ENCODE data around the gene HLA-DQB1. TPM values are rescaled to one million over a fixed set of nuclear protein-coding genes. Genes with fewer than 3 reads are reported as not detected.
"Not testable (repeated sequence)": the region's sequence is repeated elsewhere in the genome, so short reads cannot be mapped to it uniquely, and the experiment has no call there.

The HLA-DQB1 gene
- not detected for polyA plus RNA-seq (2013, experiment 1 of 2; ENCODE audit: insufficient read length)
- not detected for polyA plus RNA-seq (2013, experiment 2 of 2; ENCODE audit: insufficient read length)

GRCh38 chr6:32666420-32667300 lies at the start of gene HLA-DQB1:
Gene HLA-DQB1, minus strand, starts transcription at chr6:32666657. Its CDS starts 50 bp downstream, at chr6:32666607.
- no peak for DNase-seq

DNA sequence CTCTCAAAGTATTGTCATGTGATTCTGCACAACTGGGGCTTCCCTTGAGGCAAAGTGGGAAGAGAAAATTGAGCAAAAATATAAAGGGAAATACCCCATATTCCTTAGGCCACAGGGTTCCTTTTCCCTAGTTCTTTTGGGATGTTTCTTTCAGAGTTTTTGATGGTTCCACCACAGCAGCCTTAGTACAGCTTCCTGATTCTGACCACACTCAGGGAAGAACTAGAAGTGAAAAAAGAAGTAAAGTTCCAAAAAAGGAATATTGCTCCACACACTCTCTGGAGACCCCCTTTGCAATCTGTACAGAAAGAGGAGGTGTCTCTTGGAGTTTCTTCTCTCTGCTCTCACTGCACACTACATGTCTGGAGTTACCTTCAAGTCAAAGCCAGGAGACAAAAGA lies 46.8 kb upstream of the HLA-DQB1 start:
- no peak for DNase-seq

- DNase-seq = no peak
These were observed 43.2 kb upstream of the HLA-DQB1 start for GRCh38 chr6:32709625-32710024.

- DNase-seq = not testable (repeated sequence)
These were observed 38.7 kb upstream of the HLA-DQB1 start for GRCh38 chr6:32705164-32705563.

GRCh38 chr6:32703347-32703746 lies 36.9 kb upstream of the HLA-DQB1 start:
- DNase-seq = no peak

- peak; percentile 62 for DNase-seq
These were observed 34.1 kb upstream of the HLA-DQB1 start for GRCh38 chr6:32700391-32701040.

DNA sequence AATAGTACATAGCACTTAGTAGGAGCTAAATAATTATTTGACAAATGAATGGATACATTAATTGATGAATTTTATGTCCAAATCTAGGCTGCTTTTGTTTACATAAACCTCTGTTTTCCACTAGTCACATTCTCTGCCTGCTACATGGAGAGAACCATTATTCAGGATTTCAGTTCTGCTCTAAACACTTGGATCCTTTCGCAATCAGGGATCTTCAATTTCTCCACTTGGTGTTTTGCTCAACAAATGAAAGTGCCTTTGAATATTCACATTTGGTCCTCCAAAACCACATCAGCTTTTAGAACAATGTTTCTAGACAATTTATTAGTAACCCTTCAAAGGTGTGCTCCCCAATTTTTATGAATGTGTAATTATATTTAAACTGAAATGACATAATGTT lies 30.6 kb upstream of the HLA-DQB1 start:
- DNase-seq = no peak

GRCh38 chr6:32692019-32692418 lies 25.6 kb upstream of the HLA-DQB1 start:
- DNase-seq = peak; percentile 2

- DNase-seq = no peak
These were observed 23.4 kb upstream of the HLA-DQB1 start for GRCh38 chr6:32689531-32690501.

DNA sequence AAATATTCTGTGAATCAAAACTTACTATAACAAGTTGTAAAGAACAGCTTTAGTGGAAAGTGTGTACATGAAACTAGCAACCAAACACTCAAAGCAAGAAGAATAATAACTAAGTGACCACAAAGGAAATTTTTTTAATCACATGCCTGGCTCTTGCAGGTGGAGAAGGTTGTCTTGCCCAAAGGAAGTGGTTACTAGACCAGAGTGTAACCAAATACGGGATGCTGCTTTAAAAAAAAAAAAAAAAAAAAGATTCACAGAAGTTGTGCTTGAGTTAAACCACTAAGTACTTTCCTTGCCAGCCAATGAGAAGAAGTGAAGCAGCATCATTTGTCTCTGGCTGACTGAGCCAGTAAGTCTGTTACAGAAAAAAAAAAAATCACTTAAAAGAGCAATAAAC lies 19.1 kb upstream of the HLA-DQB1 start:
- no peak for DNase-seq

DNA sequence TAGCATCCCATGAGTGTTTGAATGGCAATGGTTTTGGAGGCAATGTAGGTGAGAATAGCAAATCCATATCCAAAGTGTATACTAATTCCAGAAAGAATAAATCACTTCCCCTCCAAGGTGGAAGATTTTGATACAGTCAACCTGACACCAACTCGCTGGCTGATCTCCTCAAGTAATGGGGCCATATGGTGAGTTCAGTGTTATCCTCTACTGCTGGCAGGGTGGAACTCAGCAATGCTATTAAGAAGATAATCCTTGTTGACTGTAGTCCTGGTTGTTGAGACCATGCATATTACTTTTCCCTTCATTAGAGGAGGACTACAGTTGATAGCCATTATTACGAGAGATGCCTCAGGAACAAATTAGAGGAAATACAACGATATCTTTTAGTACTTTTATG lies 17.8 kb upstream of the HLA-DQB1 start:
- DNase-seq = no peak

DNA sequence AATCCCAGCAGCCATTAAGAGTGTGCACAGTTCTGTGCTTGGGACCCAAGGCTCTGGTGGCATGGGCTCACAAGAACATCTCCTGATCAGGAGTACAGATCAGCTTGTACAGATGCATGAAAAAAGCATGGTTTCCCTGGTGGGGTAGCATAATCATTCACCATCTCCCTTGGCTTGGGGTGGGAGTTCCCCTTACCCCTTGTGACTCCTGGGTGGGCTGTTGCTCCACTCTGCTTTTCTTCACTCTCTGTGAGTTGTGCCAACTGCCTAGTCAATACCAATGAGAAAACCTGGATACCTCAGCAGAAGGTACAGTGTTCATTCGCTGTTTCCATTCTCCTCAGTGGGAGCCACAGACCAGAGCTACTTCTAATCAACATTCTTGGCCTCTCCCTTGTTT lies 13.6 kb upstream of the HLA-DQB1 start:
- DNase-seq = no peak

DNA sequence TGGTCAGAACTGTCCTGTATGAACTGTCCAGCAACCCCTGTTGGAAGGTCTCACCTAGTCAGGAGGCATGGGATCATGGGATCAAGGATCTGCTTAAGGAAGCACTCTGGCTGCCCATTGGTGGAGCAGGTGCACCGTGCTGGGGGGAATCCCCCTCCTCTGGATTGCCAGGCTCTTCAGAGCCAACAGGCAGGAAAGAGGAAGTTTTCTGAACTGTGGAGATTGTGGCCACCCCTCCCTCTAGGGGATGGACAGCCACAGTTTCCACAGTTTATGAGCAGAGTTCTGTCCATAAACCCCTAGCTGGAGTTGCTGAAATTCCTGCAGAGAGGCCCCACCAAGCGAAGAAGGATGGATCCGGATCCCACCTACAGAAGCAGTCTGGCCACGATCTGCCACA lies 13.0 kb upstream of the HLA-DQB1 start:
- DNase-seq = no peak

DNA sequence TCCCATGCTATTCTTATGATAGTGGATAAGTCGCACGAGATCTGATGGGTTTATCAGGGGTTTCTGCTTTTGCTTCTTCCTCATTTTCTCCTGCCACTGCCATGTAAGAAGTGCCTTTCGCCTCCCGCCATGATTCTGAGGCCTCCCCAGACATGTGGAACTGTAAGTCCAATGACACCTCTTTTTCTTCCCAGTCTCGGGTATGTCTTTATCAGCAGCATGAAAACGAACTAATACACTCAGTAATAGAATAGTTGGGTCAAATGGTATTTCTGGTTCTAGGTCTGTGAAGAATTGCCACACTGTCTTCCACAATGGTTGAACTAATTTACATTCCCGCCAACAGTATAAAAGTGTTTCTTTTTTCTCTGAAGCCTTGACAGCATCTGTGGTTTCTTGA lies 7.7 kb upstream of the HLA-DQB1 start:
- DNase-seq = not testable (repeated sequence)

DNA sequence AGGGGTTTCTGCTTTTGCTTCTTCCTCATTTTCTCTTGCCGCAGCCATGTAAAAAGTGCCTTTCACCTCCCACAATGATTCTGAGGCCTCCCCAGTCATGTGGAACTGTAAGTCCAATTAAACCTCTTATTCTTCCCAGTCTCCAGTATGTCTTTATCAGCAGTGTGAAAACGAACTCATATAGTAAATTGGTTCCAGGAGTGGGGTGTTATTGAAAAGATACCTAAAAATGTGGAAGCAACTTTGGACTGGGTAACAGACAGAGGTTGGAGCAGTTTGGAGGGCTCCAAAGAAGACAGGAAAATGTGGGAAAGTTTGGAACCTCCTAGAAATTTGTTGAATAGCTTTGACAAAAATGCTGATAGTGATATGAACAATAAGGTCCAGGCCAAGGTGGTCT lies 5.5 kb upstream of the HLA-DQB1 start:
- not testable (repeated sequence) for DNase-seq

GRCh38 chr6:32669893-32670292 lies 3.4 kb upstream of the HLA-DQB1 start:
- no peak for DNase-seq

DNA sequence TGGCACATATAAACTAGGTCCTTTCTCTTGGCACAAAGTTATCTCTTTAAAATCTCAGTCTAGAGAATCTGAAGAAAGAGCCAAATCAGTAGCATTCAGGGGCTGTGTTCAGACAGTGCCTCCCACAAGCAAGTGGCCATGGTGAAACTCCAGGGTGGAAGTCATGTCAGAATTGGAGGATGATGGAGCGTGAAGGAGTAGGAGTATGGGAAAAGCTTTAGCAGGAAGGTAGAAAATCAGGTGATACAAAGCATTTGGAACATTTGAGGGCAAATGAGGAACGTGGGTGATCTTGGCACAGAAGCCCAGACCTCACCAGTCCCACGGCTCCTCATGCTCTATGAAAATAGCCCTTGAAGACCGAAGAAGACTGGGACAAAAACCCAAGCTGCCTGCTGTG lies 2.8 kb upstream of the HLA-DQB1 start:
- no peak for DNase-seq

- no peak for DNase-seq
These were observed 1.8 kb upstream of the HLA-DQB1 start for GRCh38 chr6:32668226-32668747.

DNA sequence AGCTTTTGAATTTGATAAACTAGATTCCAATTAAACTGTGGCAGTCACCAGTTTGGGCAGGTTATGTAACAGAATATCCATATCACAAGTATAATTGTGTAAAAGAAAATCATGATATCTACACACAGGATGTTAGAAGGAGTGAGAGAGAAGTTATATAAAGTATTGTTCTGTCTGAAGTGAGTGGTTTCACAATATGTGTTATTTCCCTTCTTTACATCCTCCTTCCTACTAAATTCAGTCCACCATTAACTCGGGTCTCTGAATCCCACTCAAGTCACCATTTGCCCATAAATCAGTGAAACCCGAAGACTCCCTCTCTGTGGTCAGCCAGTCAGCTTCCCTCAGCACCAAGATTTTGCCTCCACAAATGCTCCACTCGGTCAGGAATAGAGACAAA lies 796 bp downstream of the HLA-DQB1 start:
- DNase-seq = no peak

DNA sequence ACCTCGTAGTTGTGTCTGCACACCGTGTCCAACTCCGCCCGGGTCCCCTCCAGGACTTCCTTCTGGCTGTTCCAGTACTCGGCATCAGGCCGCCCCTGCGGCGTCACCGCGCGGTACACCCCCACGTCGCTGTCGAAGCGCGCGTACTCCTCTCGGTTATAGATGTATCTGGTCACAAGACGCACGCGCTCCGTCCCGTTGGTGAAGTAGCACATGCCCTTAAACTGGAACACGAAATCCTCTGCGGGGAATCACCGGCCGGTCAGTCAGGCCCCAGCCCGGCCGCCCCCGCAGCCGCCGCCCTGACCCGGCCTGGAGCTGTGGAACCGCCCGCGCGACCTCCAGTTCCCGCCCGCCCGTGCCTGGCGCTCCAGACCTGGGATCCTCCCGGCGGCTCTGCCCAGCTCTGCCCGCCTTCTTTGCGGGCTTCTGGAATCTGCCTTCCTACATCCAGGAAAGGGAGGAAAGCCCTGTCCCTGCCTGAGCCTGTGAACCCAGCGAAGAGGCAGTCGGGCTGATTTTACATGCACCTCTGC lies 1.6 kb downstream of the HLA-DQB1 start:
- no peak for DNase-seq

DNA sequence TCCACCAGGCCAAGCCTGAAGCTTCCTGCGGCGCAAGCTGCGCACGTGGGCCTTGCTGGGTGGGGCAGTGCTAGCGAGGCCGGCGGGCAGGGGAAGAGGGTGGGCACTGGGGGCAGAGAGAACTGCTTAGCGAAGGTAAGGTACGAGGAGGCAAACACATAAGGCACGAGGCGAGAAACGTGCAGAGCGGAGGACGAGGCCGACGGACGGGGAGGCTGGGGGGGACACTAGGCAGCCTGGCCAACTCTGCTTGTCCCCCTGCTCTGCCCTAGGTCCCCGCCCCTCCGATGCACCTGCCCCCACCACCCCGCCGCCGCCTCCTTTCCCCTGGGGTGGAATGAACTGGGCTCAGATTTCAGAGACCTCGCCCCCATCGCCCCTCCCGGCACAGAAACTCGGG lies 2.1 kb downstream of the HLA-DQB1 start:
- no peak for DNase-seq

DNA sequence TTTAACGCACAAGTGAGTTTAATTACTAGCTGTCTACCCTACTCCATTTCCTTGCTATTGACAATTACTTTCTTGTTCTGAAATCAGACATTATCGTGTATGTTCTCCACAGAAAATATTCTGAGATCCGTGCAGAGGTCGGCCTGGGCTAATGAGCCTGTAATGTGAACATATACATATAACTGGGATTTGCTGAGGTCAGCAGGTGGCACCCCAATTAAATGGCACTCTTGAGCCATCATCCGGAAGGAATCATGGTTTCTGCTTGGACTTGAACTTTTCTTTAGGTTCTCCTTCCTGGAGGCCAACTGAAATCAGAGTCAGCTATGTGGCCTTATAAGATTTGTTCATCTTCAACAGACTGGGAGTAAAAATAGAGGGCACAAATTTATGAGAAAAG lies 3.6 kb downstream of the HLA-DQB1 start:
- no peak for DNase-seq

Measured in fibroblast of skin of abdomen (primary cell).